Stimulated activated CD4-positive, alpha-beta T cell treated with anti-CD3 and anti-CD28 coated beads, Interleukin-1b, Interleukin-23, amount 100 ng/mL, for 24 hours (primary cell): ENCODE measurements around the gene RASAL1.

Experiments
- DNase-seq, 4 experiments: peaks; one replicate each; pipeline ENCODE4 v3.0.0-alpha.2; 2020; ENCODE audit warnings: low read depth in 4 of 4, low spot score in 1 of 4

The RASAL1 gene

DNA sequence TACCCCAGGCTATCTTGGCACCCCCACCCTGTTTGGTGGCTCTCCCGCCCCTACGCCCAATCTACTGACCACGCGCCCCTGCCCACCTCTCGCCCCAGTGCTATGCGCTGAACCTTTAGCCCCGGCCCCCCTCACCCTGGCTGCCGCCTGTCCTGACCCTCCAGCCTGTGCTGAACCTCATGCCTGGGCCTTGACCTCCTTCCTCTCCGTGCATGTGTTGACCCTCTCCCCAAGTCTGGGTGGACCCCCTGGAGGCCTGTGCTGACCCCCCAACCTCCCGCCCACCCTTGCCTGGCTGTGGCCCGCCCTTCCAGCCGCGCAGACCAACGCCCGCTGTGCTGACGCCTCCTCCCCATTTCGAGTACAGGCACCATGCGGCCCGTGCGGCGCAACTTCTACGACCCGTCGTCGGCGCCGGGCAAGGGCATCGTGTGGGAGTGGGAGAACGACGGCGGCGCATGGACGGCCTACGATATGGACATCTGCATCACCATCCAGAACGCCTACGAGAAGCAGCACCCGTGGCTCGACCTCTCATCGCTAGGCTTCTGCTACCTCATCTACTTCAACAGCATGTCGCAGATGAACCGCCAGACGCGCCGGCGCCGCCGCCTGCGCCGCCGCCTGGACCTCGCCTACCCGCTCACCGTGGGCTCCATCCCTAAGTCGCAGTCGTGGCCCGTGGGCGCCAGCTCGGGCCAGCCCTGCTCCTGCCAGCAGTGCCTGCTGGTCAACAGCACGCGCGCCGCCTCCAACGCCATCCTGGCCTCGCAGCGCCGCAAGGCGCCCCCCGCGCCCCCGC, 58.3 kb downstream of the RASAL1 start:
- DNase-seq: no peak

DNA sequence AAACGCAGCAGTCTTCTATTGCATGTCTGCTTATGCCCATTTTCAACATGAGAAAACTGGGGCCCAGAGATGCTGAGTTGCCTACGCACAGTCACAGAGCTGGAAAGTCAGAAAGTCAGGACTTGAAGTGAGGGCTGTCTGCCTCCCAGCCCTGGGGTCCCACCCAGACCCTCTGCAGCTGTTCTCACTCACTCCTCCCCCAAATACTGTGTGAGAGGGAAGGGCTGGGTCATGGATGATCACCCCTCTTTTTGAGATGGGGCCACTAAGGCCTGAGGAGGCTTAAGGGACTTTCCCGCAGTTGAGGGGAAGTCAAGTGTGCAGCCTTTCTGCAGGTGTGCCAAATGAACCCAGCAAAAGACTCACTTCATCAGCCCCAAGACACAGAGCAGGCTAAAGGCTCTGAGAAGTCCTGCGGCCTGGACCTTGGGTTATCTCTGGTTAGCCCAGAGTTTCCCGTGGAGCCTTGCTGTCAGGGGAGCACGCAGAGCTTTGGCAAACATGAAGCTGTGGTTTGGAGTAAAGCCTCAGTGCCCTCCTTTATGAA, 60.4 kb downstream of the RASAL1 start:
- DNase-seq: no peak

DNA sequence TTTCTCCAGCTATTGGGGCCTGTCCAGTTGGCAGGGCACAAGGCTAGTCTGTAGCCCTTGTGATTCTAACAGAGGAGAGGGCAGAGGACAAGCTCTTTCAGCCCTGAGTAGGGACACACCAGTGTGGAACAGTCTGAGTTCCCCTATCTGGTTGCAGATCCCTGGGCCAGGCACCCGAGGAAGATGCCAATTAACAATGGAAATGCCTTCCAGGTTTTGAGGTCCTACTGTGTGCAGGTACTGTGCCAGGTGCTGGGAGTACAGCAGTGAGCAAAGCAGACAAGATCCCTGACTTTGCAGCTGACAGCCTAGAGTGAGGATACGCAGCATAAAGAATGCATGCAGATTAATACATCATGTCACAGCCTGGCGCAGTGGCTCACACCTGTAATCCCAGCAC, 62.0 kb downstream of the RASAL1 start:
- DNase-seq: no peak

DNA sequence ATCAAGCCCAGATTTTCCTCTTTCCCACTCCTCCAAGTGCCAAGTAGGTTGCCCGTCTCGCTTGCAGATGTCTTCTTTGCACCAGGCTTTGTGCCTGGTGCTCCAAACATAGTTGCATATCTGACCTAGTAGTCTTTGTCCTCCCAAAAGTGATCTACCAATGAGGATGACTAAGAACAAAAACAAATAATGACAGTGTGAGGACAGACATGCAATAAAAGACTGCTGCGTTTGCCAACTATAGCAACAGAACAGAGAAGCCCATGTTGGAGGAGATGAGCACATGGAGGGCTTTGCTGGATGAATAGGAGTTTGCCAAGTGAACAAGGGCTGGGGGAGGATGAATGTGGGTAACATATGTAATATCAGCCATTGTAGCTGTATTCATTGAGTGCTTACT, 63.4 kb downstream of the RASAL1 start:
- no peak for DNase-seq

DNA sequence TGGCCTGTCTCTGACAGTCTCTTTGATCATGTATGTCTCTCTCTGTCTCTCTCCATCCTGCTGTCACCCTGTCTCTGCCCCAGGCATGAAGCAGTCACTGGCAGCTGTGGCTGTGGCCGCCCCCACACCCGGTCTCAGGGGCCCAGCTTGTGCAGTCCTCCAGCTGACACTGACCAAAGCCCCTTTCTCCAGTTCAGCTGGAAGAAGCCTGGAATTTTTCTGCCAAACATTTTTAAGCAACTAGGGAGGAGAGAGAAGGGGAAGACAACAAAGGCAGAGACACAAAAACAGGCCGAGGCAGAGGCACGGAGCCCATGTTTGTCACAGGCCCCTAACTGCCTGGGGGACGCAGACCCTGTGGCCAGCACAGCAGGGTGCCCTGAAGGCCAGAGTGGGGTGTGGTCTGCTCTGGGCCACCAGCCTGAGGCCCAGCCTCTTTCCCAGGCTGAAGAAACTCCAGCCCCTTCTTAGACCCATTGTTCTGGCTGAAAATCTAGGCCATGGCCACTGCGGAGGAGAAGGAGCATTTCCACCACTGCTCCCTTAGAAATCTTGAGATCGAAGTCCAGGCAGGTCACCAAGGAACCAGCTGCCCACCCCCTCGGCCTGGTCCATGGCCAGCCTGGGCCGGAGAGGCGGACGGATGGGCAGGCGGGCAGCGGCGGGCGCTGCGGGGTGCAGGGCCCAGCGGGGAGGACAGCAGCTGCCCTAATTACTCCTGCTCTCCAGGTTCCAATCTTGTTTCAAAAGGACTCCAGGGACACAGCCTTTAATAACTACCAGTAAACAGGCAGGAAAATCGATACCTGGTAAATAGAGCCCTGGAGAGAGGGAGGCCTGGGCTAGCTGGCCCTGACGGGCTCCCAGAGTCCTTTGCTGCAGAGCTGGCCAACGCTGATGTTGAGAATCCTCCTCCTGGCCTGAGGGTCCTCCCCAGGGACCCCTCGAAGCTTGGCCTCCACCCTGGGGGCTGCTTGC, 64.1 kb downstream of the RASAL1 start:
- DNase-seq: no peak

GRCh38 chr12:113070117-113070906, 65.2 kb downstream of the RASAL1 start:
- DNase-seq: peak in 1 of 4 experiments; percentile 36

DNA sequence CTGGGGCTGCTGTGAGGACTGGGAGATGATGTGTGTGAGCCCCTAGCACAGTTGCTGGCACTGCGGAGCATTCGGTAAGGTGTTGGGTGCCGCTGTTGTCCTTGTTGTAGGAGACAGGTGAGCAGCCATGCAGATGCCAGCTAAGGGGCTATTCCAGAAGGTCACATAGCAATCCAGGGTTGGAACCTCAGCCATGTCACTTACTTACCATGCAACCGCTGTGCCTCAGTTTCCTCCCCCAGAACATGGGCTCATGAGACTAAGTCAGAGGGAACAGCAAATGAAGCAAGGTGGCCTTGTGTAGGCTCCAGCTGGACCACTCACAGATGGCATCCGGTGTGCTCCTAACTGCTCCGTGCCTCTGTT, 65.8 kb downstream of the RASAL1 start:
- no peak for DNase-seq

- DNase-seq: no peak
Measured at GRCh38 chr12:113069149-113069548, 66.4 kb downstream of the RASAL1 start.

GRCh38 chr12:113067987-113068935, 67.3 kb downstream of the RASAL1 start:
- no peak for DNase-seq

DNA sequence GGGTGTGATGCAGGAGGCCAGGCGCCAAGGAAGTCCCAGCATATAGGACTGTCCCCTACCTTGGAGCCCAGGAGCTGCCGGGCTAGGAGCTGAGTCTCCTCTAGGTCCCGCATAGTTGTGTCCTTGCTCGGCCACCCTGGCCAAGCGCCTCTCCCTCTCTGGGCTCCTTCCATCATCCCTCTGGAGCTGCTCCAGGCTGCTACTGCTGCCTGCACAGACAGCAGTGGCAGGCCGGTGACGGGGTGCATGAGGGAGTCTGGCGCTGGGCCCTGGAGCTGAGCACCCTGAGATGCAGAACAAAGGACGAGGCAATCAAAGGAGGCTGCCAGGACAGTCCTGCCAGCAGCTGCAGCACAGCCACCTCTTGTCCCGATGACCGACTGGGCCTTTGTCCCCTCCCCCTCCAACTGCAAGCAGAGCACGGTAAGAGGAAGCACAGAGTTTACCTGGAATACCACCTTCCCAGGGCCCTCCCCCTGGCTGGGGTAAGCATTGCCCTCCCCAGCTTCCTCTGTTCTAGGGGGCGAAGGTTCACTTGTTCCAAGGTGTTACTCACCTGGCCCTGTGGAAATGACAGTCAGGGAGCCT, 68.7 kb downstream of the RASAL1 start:
- DNase-seq: no peak

- DNase-seq: no peak
Measured at GRCh38 chr12:113065126-113066007, 70.2 kb downstream of the RASAL1 start.

DNA sequence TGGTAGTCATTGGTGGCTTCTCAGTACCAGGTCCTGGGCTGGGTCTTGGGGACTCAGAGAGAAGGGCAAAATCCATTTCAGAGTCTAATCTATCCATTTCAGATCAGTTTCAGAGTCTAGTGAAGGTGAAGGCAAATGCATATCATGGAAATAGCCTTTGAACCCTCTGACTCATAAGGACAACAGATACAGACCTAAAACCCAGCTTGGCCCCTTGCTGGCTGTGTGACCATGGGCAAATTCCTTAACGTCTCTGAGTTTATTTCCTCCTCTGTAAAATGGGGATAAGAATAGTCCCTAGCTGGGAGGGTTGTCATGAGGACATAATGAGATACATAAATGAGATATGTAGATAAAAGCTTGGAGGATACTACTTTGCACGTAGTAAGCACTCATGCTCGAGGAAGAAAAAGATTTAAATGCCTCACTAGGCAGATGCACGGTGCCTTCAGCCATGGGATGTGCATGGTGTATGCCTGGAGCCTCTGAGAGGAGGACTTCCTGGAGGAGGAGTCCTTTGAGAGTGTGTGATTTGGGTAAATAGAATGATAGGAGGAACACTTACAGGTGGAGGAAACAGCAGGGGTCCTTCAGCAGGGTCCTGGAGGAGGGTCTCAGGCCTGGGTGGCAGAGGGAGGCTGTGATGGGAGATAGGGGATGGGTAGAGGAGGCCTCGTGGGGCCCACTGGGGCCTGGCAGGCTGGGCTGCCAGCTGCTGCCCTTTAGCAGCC, 71.0 kb downstream of the RASAL1 start:
- DNase-seq: no peak

DNA sequence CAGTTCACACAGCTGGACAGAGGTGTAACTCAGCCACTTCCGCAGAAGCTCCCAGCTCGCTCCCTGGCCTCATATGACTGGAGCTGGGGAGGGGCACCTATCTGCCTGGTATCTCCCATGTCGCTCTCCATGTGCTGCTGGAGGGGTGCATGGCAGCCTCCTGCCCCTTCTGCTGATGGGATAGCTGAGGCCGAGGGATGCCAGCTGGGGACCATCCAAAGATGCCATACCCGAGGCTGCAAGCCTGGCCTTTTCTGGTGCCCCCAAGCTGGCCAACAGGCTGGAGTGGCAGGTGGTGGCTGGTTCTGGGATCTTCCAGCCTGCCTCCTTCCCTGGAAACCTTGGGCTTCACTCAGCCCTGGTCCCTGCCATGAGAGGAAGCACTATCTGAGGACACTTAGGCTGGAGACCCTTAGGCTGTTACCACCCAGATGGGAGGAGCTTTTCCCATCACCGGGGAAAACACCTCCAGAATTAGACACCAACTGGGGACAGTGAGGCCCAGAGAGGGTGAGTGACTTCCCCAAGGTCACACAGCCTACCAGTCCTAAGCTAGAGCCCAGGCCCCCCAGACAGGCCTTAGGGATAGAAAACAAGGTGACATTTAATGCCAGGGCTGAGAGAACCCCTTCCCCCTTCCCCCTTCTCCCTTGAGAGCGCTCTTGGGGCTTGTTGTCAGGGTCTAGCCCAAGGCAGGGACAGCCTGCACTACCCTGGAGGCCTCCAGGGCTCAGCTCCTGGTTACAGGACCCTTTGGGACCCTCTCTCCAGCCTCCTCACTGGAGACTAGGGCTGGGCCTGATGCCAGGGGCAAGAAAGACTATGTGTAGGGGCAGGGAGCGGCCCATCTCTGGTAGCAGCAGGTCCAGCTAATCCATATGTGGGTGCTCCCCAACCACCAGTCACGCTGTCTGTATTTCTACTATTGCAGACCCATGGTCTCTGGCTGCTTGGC, 71.9 kb downstream of the RASAL1 start:
- no peak for DNase-seq

GRCh38 chr12:113062502-113063395, 72.8 kb downstream of the RASAL1 start:
- no peak for DNase-seq

DNA sequence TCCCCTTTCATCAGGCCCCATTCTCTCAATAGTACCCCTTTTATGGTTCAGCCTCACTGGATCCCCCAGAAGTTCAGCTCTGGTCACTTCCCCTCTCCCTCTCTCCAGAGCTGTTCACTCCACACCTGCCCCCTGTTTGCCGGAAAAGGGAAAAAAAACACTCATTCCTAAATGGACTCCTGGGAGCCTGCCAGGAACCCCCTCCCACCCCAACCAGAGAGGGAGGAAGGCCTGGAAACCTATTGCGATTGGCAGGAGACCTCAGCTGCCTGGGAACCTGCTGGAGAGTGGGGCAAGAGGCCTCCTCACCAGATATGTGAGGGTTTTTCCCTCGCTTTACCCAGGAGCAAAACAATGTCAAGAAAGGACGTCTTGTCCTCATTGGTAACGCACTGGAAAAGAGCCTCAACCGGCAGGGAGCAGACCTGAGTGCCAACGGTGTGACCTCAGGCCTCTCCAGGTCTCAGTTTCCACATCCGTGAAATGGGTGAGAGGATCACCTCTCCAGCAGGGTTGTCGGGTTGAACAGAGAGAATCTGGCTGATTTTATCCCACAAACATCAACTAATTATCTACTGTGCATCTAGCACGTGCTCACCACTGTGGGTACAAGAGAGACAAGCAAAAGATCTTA, 74.4 kb downstream of the RASAL1 start:
- DNase-seq: no peak
